Activated CD4-positive, CD25-positive, alpha-beta regulatory T cell treated with anti-CD3 and anti-CD28 coated beads, Interleukin-2, amount 50 U/mL, for 24 hours (primary cell): ENCODE results near the gene GOPC.
"Not testable (repeated sequence)": the region's sequence is repeated elsewhere in the genome, so short reads cannot be mapped to it uniquely, and the experiment has no call there.

Experiments
- ATAC-seq, 2 donors: fragments of 150-1000 bp; cut with Tn5 transposase; one replicate each; pipeline ENCODE4 v1.10.0; 2021; ENCODE audit warnings: mild to moderate bottlenecking in 1 of 2, moderate library complexity in 1 of 2

Gene GOPC

DNA sequence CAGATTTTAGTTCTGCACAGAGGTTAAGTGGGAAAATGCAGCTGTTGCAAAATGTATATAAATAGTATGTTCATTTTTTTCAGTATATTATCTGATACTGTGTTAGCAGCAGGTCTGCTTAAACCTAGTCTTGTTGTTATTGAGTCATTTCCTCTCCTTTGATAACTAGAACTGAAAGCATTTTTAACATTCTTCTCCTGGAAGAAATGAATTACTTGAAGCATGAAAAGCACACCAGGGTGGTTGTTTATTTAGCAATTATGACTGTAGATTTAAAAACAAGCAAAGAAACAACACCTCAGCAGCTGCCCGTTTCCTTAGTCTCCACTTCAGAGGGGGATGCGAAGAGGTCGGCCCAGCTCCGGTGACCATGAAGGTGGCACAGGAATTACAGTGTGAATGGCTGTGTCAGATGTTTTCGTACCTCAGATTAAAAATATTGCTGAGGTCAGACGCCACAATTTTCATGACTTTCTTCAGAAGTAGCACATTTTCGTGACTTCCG, 53.5 kb downstream of the GOPC start:
- peak; percentile 74 to 77 for ATAC-seq

- ATAC-seq = peak; percentile 32 to 48
Measured at GRCh38 chr6:117547688-117548621, 54.4 kb downstream of the GOPC start.

DNA sequence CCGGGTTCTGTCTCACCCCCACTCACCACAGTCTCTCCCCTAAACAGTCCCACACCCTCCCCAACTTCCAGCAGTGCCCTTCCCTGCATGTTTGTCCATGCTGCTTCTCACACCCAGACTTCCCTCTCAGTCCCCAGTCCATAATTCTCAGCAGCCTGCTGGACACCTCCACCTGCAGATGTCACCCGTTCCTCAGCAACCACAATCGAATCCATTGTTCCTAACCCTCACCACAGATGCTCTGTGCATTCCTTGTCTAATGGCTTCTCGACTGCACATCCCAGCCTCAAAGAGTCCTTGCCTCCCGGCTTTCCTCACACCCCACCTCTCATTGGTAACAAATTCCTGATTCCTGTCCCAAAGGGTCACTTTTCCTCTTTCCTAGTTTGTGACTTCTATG, 55.6 kb downstream of the GOPC start:
- no peak for ATAC-seq

DNA sequence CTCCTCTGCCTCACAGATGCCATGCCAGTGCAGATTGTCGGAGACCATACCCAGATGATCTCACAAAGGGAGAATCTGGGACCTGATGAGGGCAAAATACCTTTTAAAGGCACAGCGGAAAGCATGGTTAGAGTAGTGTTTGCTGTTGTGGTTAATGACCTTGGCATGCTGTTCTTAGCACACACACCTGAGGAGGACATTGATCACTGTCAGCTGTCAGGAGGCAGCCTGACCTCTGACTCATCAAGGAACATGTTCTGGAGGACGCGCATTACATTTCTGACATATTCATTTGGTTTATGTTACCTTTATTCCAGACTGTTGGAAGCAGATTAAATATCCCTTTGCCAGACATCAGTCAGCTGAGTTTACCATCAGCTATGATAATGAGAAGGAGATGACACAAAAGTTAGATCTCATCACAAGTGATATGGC, 57.1 kb downstream of the GOPC start:
- no peak for ATAC-seq

DNA sequence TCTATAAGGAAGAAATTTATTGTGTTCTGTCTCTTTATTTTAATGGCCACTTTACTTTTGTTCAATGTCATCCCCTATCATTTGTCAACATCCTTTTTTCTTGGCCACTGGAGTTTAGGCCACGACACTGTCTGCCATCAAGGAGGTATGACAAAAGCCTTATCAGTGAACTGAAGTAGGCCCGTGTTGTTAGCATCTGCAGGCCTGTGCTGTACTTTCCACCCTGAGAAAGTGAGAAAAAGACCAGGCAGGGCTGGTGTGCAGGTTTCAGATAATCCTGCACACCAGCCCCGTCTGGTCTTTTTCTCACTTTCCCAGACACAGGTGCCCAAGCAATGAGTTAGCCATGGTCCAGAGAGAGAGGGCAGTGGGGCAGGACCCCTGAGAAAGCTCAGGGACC, 57.6 kb downstream of the GOPC start:
- no peak for ATAC-seq

DNA sequence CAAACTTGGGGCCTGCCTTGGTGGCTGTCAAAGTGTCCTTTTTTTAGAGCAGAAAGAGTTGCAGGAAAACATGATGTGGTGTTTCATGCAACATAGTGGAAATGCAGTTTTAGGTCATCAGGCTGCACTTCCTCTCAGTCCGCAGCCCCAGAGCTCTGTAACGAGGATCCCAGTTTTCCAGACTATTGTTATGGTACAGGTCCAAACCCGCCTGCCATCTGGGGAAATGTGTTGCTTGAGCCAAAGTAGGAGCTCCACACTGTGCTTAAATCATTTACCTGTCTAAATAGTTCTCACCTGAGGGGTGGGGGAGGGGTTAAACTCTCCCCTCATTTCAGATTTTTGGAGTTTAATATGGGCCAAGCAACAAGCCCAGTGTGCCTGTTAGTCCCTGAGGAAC, 59.8 kb downstream of the GOPC start:
- ATAC-seq = no peak

- no peak for ATAC-seq
Measured at GRCh38 chr6:117540670-117541069, 61.6 kb downstream of the GOPC start.

GRCh38 chr6:117538615-117539014, 63.7 kb downstream of the GOPC start:
- ATAC-seq = no peak

- ATAC-seq = no peak
Measured at GRCh38 chr6:117536317-117536716, 66.0 kb downstream of the GOPC start.

DNA sequence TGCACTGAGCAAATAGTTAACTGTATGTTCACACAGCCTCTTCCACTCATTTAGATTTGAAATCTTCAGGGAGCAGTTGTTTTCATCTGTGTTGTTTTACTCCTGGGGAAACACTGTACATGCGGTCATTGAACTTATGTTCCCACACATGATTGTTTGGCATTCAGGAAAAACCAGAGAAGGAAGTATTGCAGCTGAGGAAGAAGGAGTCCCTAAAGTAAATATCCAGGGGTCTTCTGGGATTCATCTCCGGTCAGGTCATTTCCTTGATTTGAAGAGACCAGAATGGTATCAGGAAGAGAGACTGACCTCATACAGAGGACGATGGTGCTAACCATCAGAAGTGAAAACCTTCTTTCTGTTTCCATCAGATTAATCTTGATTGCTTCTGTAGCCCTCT, 67.3 kb downstream of the GOPC start:
- ATAC-seq = no peak

GRCh38 chr6:117533775-117534174, 68.5 kb downstream of the GOPC start:
- no peak for ATAC-seq

GRCh38 chr6:117531809-117532725, 70.2 kb downstream of the GOPC start:
- ATAC-seq = no peak

- no peak for ATAC-seq
Measured at GRCh38 chr6:117531346-117531745, 71.0 kb downstream of the GOPC start.

GRCh38 chr6:117530467-117531242, 71.7 kb downstream of the GOPC start:
- no peak for ATAC-seq

DNA sequence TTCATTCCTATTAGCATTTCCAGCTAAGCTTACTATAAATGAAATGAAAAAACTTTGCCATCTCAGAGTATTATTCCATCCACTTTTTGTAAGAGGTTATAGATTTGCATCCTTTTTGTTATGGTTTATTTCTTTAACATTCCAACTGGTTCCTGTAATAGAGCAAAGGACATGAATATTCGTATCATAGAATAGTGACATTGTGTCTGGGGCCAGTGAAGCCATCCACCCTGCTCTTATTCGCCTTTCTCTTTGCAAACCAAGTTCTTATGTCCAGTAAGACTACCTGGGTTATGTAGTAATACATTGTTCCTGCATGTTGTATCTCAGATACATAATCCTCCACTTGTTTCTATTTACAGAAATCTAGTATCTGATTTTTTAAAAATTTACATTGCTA, 76.7 kb downstream of the GOPC start:
- no peak for ATAC-seq

- no peak for ATAC-seq
Measured at GRCh38 chr6:117521791-117522502, 80.4 kb downstream of the GOPC start.

DNA sequence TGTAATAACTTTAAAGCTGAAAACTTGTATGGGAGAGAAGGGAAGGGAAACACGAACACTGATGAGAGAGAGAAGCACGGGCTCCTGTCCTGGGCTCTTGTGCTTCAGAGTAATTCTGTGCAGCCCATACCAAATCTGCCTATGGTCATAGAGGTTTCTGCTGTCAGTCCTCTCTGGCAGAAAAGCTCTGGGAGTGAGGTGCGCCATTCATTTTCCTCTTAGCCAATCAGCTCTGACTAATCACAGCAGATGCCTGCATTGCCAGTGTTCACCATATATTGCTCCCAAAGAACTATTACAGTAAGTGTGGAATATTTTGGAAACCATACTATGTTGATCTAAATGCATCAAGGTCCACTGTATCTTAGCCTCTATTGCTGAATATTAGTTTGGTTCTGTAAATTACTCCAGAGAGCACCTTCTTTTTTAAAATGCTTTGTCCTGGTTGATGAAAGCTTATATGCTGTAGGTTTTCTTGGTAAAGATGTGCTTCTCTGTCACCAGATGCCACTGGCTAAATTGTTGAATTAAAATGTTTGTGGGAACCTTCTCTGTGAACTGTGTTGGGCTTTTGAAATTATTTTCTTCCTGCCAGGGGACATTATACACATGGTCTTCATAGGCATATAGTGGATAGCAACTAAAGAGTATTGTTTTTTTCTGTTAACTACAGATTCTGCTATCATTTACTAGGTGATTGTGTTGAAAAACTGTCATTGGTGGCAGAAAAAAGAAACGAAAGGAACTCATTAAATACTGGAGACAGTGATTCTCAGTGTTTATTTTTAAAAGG, 81.5 kb downstream of the GOPC start:
- no peak for ATAC-seq

GRCh38 chr6:117518870-117519269, 83.4 kb downstream of the GOPC start:
- no peak for ATAC-seq

DNA sequence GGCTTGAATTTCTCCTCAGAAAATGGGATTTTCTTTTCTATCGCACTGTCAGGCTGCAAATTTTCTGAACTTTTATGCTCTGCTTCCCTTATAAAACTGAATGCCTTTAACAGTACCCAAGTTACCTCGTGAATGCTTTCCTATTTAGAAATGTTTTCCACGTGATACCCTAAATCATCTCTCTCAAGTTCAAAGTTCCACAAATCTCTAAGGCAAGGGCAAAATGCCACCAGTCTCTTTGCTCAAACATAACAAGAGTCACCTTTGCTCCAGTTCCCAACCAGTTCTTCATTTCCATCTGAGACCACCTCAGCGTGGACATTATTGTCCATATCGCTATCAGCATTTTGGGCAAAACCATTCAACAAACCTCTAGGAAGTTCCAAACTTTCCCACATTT, 84.3 kb downstream of the GOPC start:
- not testable (repeated sequence) for ATAC-seq

GRCh38 chr6:117515326-117515725, 87.0 kb downstream of the GOPC start:
- no peak for ATAC-seq

DNA sequence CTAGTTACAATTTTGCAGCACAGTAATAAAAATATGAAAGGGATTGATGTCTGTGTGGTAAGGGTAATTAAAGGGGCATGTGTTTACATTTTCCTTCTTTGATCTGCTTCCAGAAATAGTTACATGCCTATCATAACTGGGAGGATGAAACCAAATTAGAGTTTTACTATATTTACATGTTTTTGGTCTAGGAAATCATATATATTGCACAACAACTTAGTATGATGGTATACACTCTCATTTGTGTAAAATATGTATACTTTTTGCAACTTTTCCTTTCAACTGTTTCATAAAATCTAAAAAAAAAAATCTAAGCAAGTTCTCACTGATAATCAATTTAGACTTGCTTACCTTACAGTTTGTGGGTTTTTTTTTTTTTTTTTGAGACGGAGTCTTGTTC, 87.7 kb downstream of the GOPC start:
- no peak for ATAC-seq
